ENCODE measurements around the gene HENMT1. TPM values are rescaled to one million over a fixed set of nuclear protein-coding genes. Genes with fewer than 3 reads are reported as not detected.

HENMT1 gene
- total and polyA plus RNA-seq, 9 of the 15 experiments (the other 6 are each of a cell fraction or from before 2014, with no cell fraction given): not detected

DNA sequence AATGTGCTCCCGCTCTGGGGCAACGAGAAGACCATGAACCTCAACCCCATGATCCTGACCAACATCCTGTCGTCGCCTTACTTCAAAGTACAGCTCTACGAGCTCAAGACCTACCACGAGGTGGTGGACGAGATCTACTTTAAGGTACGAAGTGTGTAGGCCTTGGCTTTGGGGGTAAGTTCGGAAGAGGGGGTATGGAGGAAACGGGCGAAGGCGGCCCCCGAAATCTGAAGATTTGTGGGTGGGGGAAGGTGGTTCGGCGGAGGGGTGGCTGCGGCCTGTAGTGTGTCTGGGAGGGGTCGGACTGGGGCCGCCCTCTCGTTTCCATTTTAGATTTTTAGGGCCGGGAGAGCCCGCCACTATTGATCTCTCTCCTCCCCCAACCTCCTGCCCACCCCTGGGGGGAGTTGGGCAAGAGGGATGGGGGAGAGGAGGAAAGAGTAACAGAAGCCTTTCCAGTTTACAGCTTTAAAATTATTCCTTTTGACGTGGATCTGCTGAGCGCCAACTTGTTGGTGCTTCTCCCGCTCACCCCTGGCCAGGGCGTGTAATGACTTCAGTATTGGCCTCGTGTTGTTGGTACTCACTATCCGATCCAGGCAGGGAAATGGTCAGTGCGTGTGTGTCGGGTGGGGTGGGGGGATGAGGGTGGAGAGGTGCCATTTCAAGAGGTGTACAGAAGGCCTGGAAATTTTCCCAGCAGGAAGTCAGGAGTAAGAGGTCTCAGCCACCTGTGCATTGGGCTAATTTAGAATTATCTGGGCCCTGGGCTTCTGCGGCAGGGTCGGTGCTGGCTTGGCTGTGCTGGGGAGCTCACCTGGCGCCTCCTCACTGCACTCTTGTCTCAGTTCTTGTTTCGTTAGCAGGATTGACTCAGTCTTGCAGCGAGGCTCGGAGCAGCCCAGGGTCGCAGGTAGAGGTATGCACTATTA is 32.1 kb upstream of the HENMT1 start (continued):
- TF ChIP-seq SIN3A (IDR thresholded peaks at IDR 0.05; ENCODE audit: borderline replicate concordance in 2 of 2, control insufficient read depth in 1 of 2, low read depth in 2 of 2, low read length in 2 of 2) (0 out of 4 replicates have a peak, but pooled peaks have one; percentile 13 to 23), PHB (CRISPR knock-in tag; IDR thresholded peaks at IDR 0.05) (no peak), EP400 (IDR thresholded peaks at IDR 0.05) (no peak), CCNT2 (IDR thresholded peaks at IDR 0.05; ENCODE audit: borderline replicate concordance, extremely low read depth, insufficient read length, low read depth, low read length) (peak; percentile 41), MXI1 (IDR thresholded peaks at IDR 0.05; ENCODE audit: low read depth, low read length) (no peak), DDX20 (tag; IDR thresholded peaks at IDR 0.05; ENCODE audit: low read depth) (no peak), RBM15 (IDR thresholded peaks at IDR 0.05; ENCODE audit: insufficient read depth, low read length) (no peak), GMEB1 (CRISPR knock-in tag; IDR thresholded peaks at IDR 0.05) (no peak), ZFP30 (CRISPR knock-in tag; IDR thresholded peaks at IDR 0.05; ENCODE audit: borderline replicate concordance) (no peak), E2F5 (CRISPR knock-in tag; IDR thresholded peaks at IDR 0.05) (0 out of 2 replicates have a peak, but pooled peaks have one; percentile 66), ZNF121 (CRISPR knock-in tag; conservative IDR thresholded peaks at IDR 0.05) (0 out of 2 replicates have a peak, but pooled peaks have one; percentile 12), WHSC1 (IDR thresholded peaks at IDR 0.05; ENCODE audit: low read length) (peak; percentile 22)
- TF ChIP-seq, protein P1, sequence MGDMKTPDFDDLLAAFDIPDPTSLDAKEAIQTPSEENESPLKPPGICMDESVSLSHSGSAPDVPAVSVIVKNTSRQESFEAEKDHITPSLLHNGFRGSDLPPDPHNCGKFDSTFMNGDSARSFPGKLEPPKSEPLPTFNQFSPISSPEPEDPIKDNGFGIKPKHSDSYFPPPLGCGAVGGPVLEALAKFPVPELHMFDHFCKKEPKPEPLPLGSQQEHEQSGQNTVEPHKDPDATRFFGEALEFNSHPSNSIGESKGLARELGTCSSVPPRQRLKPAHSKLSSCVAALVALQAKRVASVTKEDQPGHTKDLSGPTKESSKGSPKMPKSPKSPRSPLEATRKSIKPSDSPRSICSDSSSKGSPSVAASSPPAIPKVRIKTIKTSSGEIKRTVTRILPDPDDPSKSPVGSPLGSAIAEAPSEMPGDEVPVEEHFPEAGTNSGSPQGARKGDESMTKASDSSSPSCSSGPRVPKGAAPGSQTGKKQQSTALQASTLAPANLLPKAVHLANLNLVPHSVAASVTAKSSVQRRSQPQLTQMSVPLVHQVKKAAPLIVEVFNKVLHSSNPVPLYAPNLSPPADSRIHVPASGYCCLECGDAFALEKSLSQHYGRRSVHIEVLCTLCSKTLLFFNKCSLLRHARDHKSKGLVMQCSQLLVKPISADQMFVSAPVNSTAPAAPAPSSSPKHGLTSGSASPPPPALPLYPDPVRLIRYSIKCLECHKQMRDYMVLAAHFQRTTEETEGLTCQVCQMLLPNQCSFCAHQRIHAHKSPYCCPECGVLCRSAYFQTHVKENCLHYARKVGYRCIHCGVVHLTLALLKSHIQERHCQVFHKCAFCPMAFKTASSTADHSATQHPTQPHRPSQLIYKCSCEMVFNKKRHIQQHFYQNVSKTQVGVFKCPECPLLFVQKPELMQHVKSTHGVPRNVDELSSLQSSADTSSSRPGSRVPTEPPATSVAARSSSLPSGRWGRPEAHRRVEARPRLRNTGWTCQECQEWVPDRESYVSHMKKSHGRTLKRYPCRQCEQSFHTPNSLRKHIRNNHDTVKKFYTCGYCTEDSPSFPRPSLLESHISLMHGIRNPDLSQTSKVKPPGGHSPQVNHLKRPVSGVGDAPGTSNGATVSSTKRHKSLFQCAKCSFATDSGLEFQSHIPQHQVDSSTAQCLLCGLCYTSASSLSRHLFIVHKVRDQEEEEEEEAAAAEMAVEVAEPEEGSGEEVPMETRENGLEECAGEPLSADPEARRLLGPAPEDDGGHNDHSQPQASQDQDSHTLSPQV (IDR thresholded peaks at IDR 0.05): no peak
- TF ChIP-seq, protein P2, sequence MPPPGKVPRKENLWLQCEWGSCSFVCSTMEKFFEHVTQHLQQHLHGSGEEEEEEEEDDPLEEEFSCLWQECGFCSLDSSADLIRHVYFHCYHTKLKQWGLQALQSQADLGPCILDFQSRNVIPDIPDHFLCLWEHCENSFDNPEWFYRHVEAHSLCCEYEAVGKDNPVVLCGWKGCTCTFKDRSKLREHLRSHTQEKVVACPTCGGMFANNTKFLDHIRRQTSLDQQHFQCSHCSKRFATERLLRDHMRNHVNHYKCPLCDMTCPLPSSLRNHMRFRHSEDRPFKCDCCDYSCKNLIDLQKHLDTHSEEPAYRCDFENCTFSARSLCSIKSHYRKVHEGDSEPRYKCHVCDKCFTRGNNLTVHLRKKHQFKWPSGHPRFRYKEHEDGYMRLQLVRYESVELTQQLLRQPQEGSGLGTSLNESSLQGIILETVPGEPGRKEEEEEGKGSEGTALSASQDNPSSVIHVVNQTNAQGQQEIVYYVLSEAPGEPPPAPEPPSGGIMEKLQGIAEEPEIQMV (tag; conservative IDR thresholded peaks at IDR 0.05; ENCODE audit: low read depth): no peak
- TF ChIP-seq, protein P3, sequence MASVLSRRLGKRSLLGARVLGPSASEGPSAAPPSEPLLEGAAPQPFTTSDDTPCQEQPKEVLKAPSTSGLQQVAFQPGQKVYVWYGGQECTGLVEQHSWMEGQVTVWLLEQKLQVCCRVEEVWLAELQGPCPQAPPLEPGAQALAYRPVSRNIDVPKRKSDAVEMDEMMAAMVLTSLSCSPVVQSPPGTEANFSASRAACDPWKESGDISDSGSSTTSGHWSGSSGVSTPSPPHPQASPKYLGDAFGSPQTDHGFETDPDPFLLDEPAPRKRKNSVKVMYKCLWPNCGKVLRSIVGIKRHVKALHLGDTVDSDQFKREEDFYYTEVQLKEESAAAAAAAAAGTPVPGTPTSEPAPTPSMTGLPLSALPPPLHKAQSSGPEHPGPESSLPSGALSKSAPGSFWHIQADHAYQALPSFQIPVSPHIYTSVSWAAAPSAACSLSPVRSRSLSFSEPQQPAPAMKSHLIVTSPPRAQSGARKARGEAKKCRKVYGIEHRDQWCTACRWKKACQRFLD (CRISPR knock-in tag; IDR thresholded peaks at IDR 0.05): peak; percentile 59; the same call in 1 of the 2 replicates
